ENCODE measurements around the gene FCER1G.
A peak's percentile ranks its signal among the peaks of the same experiment; 100 is the strongest.
"Not testable (repeated sequence)": the region's sequence is repeated elsewhere in the genome, so short reads cannot be mapped to it uniquely, and the experiment has no call there.

Gene FCER1G

DNA sequence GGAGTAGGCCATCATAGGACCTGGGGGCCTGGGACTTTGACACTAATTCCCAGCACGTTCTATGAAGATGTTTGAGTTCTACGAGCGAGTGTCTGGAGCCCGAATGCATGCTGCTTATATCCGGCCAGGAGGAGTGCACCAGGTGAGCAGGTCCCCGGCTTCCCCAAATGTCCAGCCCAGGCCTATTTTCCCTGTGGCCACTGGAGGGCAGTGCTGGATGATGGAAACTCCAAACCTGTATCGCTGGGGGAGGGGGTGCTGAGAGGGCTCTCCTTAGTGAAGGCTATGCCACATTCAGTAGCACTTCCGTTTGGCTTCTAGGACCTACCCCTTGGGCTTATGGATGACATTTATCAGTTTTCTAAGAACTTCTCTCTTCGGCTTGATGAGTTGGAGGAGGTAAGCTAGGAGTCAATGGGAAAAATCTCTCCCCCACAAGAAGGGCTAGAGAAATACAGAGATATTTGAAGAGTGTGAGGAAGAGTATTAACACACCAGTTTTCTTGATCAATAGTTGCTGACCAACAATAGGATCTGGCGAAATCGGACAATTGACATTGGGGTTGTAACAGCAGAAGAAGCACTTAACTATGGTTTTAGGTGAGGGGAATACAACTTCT, 5.2 kb upstream of the FCER1G start:
- DNase-seq: peak; percentile 80 to 82

DNA sequence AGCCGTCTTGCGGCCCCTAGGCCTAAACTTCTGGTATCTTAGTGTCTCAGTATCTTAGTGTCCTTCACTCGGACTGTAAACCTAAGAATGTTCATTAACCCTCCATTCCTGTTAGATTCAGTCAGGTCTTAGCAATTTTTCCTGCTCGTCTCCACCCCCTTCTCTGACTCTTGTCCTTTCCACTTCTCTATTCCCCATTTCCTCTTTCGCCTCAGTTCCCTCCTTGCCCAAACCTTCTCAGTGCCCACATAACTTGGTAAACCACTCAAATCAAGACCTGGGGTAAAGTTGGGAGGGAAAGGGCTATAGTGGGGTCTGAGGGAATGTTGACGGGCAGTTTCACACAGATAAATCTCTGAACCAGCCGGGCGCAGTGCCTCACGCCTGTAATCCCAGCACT, 726 bp upstream of the FCER1G start:
- DNase-seq: no peak

DNA sequence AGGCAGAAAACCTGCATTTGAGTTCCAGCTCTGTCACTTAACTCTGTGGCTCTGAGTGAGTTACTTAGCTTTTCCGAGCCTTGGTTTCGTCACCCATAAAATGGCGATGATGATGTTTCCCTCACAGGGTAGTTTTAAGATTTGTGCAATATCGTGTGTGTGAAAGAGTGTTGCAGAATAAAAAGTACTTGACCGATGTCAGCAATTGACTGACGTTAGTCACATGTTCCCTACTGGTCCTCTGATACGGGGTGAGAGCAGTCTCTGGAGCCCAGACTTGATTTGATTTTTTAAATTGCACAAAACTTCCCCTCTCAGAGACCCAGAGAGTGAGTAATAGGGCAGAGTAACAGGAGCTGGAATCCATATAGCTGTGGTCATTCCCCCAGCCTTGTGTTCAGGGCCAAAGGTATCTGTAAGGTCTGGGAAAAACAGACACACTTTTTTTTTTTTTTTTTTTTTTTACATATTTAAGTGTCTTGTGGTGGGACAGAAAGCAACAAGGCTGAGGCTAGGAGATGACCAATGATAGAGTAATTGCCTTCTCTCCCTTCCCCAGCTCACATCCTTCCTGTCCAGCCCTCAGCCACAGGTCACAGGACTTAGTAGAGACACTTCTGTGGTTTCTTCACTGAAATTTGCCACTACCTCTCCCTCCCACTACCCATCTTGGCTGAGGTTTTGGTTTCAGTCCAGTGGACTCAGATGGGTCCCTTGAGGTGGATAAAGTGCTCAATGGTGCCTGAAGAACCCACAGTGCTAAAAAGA, 2.0 kb downstream of the FCER1G start:
- no peak for DNase-seq

DNA sequence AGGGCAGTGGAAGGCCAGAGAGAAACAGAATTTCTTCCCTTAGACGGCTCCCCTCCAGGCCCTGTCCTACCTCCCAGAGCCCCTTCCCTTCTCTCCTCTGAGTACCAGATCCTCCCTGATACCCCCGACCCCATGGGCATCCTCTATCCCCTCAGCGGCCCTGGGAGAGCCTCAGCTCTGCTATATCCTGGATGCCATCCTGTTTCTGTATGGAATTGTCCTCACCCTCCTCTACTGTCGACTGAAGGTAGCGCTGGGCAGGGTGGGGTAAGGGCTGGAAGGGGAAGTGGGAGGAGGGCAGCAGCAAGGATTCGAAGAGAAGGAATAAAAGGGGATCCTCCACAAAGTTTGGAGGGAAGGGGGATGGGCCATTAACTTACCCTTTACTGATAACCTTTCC, 2.7 kb downstream of the FCER1G start:
- DNase-seq: no peak

DNA sequence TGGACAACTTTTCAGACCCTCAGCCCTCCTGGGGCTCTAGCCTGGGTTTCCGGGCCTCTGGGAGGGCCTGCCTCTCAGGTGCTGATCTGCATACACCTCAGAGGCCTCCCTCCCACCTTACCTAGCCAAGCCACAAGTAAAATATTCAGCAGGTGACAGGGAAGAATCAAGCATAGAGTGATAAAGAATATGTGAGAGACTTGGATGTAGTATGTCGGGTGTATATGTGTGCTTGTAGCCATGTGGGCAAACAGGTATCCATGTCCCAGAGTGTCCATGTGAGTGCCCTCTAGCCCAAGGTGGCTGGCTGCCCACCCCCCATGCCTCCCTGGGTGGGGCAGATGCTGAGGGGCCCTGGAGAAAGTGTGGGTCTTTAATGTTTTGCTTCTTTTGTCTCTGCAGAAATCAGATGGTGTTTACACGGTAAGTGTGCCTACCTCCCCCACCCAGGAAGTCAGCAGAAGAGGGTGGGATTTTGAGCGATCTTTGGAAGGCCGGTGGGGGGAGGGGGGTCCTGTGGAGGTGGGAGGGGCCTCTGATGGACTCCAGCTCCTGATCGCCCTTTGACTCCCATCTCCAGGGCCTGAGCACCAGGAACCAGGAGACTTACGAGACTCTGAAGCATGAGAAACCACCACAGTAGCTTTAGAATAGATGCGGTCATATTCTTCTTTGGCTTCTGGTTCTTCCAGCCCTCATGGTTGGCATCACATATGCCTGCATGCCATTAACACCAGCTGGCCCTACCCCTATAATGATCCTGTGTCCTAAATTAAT, 3.4 kb downstream of the FCER1G start:
- DNase-seq: no peak

DNA sequence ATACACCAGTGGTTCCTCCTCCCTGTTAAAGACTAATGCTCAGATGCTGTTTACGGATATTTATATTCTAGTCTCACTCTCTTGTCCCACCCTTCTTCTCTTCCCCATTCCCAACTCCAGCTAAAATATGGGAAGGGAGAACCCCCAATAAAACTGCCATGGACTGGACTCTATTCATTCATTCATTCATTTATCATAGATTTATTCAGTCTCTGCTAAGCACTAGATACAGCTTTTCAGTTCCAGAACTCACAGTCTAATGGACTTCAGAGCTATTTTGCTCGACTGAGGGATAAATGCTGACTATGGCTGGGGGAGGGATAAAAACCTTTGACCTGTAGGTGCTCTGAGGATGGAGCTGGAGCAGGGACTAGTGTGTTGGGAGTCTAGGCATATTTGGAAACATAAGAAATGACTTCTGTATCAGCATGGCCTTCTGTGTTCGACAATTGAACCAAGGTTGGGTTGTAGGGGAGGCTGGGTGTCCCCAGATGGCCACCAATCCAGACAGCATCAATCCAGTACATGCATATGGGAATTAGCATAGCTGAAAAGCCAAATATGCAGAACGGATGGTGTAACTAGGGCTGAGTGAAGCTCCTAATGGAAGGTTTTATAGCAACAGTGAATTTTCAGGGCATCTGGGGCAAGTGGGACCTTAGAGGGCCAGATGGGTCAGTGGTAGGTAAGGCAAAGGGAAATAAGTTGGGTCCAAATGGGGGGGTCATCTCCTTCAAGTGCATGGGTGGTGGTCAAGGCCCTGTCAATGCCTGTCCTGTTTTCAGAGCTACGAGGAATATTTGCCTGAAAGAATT, 4.2 kb downstream of the FCER1G start:
- no peak for DNase-seq

DNA sequence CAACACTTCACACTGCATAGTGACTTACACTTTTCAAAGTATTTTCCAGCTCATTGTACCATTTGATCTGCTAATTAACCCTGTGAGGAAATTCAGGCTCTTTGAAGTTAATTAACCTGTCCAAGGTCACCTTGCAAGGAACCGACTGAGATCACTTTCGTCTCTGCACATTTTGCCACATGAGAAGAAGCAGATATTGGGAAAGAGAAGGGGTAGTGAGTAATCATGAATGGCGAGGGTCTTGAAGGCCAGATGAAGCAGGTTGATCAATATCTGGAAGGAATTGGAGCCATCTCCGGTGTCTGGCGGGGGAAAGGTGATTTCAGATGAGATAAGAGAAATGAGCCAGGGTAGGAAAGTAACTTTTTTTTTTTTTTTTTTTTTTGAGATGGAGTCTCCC, 4.9 kb downstream of the FCER1G start:
- DNase-seq: no peak

DNA sequence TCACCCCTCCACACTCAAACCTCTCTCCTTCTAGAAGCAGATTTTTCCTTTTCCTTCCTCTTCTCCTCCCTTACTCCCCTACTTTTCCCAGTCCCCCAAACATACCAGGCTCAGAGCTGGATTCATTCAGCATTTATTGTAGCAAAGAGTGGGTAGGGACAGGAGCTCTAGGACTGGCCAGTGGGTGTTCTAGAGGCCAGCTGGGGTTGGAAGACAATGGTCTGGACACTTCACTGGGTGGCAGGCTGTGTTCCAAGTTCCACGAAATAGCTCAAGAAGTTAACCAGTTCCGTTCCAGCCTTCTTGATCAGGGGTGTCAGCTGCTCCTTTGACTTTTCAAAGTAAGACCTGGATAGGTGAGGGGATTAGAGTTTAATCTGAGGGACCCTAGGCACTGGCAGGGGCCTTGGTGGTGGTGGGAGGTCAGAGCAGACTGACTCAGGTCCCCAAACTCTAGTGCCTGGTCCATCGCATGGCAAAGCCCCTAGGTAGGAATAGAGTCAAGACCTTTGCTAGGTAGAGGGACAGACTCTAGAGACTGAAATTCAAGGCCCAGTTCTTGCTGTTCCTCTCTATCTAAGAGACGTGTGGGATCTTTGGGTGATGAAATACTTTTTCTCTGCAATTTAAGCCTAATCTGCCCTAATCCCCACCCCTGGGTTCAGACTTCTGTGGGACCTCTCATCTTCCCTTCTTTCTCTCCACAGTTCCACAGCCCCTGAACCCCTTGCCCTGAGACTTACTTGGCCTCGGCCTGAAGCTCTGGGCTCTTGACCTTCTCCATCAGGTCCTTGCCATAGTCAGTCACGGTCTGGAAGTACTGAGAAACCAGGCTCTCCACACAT, 7.3 kb downstream of the FCER1G start:
- no peak for DNase-seq

DNA sequence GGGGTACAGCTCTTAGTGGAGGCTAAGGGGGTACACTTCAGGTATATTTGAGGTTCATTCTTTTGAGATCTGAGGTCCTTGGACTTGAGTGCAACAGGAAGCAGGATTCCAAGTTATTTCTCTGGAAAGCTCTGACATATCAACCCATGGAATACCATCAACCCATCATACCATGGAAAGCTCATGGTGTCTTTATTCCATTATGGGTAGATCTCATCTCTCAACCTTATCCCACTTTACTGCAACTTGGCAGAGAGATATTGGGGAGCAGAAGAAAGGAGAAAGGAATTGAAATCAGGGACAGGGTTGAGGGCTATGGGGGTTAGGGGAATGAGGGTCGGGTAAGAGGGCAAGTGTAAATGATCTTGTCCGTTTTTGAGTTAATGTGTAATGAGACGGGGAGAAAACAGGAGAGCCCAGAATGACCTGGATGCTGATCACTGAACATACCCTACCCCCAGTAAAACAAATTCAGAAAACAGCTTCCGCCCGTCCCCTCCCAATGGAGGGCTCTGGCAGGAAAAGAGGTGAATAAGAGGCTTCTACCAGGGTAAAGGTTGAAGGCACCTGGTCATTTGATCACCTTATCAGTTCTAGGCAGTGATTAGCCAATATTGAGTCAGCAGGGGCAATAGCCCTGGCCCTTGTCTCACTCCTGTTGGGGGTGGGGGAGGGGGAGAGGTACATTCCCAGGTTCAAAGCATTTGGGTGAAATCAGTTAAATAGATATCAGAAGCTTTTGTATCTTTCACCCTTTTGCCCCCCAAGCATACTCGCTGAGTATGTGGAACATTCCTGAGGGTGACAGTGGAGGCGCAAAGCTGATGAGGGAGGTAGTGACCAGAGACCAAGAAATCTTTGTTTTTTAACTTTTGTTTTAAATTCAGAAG, 9.0 kb downstream of the FCER1G start:
- no peak for DNase-seq

DNA sequence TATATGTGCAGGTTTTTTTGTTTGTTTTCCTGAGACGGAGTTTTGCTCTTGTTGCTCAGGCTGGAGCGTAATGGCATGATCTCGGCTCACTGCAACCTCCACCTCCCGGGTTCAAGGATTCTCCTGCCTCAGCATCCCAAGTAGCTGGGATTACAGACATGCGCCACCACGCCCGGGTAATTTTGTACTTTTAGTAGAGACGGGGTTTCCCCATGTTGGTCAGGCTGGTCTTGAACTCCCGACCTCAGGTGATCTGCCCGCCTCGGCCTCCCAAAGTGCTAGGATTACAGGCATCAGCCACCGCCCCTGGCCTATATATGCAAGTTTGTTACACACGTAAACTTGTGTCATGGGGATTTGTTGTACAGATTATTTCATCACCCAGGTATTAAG, 9.6 kb downstream of the FCER1G start:
- not testable (repeated sequence) for DNase-seq

DNA sequence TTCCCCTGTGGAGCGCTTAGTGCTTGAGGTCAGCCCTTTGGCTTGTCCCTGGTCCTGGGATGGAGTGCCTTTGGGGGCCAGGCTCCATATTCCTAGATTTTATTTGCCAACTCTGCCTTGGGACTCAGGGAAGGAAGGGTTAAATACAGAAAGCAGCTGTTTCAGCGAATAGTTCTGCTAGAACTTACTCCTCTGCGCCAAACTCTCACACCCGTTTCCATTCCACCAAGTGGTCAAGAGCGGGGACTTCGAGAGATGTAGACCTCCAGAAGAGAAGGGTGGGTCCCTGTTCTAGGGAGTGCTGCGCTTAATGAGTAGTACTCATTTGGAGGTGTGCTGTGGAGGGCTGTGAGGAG, 10.1 kb downstream of the FCER1G start:
- DNase-seq: no peak

DNA sequence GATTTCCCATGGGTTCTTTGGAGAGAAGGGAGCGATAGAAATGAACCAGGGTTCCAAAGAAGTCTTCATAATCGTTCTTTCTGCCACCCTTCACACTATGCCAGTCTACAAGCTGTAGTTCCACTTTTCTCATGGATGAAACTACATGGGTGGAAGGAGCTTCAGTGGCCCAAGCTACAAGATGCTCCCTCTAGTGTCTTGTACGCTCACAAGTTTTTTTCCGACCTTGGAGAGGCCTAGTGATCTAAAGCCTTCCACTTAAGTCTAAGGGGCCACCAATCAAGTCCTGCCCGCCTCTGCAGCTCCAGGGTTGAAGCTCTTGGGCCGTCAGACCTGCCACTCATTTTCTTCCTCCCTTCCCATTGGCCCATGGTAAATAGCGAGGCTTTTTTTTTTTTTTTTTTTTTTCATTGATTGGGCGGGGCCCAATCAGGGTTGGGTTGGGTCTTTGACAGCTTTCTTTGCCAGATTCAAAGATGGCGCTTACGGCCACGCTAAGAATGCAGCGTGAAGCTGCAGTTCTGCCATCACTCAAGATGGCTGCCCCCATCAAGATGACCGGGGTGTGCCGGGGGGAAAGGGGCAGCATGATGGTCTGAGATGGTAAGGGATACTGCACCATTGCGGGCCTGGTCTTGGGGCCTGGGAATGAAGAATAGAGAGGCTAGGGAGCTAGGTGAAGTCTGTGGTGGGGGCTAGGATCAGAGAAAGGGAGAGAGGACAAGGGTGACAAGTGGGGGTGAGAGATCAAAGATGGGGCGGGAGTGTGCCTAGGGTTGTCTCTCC, 10.6 kb downstream of the FCER1G start, which contains the start of gene TOMM40L:
Gene TOMM40L, plus strand, starts transcription at position 527 of the 786 bp plus-strand sequence. CDS start 430 bp downstream, outside the sequence.
- DNase-seq: peak; percentile 91 to 92

DNA sequence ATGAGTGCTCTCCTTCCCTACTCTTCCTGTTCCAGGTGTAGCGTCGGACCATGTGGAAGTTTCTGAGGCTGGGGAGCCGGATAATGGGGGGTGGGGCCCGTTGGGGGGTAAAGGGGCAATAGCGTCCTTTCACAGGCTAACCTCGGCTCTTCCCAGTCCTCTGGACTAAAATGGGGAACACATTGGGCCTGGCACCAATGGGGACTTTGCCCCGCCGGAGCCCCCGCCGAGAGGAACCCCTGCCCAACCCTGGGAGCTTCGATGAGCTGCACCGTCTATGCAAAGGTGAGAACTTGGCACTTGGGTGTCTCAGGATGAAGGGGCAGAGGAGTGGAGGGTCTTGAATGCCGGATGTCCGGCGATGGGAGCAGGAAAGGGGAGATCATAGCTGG, 11.2 kb downstream of the FCER1G start:
- peak; percentile 38 to 44 for DNase-seq

DNA sequence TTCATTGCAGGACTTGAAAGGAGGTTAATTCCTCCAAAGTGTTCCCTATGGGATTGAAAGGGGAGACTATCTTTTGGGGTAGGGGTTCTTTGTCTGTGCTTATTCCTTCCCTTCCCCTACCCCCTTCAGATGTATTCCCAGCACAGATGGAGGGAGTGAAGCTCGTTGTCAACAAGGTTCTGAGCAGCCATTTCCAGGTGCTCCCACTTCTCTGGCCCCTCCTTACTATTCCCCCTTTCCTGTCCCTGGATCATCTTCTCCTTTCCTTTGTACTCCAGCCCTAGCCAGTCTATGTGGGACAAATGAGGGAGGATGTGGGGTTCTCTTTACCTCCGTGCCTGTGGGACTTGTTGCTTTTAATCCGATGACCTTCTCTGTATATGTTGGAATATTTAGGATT, 11.7 kb downstream of the FCER1G start:
- DNase-seq: no peak

DNA sequence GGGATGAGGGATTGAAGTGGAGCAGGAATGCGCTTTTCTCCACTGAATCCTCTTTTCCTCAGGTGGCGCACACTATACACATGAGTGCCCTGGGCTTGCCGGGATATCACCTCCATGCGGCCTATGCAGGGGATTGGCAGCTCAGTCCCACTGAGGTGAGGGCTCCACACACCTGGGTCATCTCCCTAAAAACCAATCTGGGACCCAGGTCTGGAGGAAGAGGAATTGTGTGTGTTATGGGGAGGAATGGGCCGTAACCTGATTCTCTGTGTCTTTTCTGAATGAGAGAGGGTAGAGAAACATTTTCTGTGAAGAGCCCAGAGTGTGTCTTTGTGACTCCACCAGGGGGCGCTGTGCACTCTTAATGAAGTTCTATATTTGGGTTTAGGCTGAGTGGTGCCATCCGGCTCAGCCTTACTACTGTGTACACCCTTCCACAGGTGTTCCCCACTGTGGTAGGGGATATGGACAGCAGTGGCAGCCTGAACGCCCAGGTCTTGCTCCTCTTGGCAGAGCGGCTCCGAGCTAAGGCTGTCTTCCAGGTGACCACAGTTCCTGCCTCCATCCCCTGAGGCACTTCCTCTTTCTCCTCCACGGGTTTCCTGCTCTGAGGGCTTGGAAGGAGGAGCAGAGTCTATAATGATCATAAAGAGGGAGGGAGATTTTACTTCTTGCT, 12.2 kb downstream of the FCER1G start:
- peak; percentile 91 to 92 for DNase-seq

DNA sequence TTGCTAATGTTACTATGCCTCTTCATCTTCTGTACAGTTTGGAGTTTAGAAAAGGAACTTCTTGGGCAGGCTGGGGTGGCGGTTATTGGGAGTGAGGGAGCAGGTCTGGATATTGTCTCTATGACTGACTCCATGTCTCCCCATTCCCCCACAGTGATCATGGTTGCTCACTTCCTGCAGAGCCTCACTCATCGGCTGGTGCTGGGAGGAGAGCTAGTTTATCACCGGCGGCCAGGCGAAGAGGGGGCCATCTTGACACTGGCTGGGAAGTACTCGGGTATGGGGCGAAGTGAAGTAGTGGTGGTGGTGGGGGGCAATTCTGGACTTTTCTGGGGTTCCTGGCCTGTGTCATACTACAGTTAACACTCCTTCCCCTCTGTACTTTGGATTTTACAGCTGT, 12.9 kb downstream of the FCER1G start:
- DNase-seq: no peak

DNA sequence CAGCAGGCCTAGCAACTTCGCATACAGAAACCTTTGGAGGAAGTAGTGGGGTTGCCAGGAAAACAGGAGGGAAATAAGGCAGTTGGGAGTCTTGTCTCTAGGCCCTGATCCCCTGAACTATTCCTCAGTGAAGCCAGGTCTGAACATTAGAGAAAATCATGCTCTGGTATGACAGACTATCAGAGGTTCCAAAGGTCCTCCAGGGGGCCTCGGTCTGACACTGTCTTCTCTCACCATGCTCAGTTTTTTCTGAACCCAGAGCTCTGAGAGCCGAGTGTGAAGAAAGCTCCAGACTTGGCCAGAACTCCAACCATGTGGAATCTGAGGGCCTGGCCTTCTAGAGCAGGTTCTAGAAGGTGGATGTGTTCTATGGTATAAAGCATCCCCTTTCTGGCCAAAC, 14.8 kb downstream of the FCER1G start:
- no peak for DNase-seq

DNA sequence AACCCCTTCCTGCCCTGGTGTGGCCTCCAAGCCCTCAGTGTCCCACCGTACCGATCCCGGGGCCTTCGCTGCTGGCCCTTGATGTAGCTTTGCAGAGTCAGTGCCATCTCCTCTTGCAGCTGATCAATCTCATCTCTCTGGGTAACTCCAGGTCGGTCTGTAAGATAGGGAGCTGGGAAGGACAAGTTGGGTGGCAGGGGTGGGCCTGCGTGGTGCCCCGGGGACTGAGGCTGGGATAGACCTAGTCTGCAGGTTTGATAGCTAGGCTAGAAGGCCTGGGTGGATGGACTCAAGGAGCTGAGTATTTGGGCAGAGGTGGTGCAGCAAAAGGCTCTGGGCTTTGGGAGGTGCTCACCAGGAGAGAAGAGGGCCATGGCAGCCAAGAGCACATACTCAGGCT, 15.7 kb downstream of the FCER1G start:
- no peak for DNase-seq

DNA sequence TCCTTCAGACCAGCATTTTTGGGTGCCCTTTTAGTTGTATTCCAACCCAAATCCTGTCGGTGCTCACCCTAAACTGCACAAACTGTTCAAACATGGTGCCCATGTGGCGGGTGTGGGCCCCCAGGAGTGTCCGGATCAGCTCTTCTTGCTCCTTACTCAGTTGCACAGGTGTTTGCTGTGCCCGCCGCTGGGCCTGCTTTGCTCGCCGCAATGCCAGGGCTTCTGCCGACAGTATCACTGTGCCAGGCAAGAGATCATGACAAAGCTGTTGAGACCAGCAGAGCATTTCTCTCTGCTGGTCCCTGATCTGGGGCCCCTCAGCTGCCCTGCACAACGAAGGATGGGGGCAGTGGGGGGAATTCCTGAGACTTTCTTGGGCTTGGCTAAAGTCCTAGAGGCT, 18.0 kb downstream of the FCER1G start:
- DNase-seq: no peak
